MM.1S (cell line): ENCODE measurements around the gene MTCL1.

Source experiments
- EZH2 ChIP-seq: fragments of 300-600 bp; sonication (generic); optimal IDR thresholded peaks from 2 replicates; pipeline ENCODE3; 2017; ENCODE audit warnings: low read depth, mild to moderate bottlenecking, antibody characterized with exemption, low read length, mixed read lengths
- TF ChIP-seq, protein P1 (sequence below): fragments of 300-600 bp; sonication (generic); IDR thresholded peaks from 2 replicates; pipeline ENCODE4 v1.5.1; 2016; ENCODE audit warnings: antibody characterized with exemption, low read length, mixed read lengths

DNA sequence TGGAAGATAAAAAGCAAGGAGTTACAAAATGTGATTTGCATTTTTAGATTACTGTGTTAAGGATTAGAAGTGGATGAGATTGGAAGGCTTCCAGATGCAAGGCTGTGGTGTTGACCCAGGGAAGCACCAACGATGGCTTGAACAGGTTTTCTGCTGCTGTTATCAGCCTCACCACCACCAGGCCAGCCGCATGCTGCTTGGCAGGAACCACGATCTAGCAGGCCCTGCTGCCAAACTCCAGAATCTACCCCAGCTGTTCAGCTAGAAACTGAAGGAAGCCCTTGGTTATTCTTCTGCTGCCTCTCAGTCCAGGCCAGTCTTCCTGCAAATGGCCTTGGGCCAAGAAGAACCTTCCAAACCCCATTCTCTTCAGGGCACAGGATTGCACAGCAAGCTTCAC lies 133.9 kb downstream of the MTCL1 start:
- TF ChIP-seq, protein P1, sequence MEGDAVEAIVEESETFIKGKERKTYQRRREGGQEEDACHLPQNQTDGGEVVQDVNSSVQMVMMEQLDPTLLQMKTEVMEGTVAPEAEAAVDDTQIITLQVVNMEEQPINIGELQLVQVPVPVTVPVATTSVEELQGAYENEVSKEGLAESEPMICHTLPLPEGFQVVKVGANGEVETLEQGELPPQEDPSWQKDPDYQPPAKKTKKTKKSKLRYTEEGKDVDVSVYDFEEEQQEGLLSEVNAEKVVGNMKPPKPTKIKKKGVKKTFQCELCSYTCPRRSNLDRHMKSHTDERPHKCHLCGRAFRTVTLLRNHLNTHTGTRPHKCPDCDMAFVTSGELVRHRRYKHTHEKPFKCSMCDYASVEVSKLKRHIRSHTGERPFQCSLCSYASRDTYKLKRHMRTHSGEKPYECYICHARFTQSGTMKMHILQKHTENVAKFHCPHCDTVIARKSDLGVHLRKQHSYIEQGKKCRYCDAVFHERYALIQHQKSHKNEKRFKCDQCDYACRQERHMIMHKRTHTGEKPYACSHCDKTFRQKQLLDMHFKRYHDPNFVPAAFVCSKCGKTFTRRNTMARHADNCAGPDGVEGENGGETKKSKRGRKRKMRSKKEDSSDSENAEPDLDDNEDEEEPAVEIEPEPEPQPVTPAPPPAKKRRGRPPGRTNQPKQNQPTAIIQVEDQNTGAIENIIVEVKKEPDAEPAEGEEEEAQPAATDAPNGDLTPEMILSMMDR, result no peak
- TF ChIP-seq EZH2, result no peak
